Retina (tissue), 1 donor: Measurements from ENCODE around the gene MAD1L1.
A peak's percentile ranks its signal among the peaks of the same experiment; 100 is the strongest.

Experiments used
- DNase-seq: peaks from one replicate; pipeline ENCODE4 v3.0.0-alpha.2; 2016

MAD1L1 gene

GRCh38 chr7:2217206-2217605 is 15.5 kb downstream of the MAD1L1 start:
- DNase-seq, result no peak

GRCh38 chr7:2215851-2216250 is 16.9 kb downstream of the MAD1L1 start:
- DNase-seq, result no peak

- no peak for DNase-seq
Measured at GRCh38 chr7:2214636-2215035, 18.1 kb downstream of the MAD1L1 start.

- DNase-seq, result no peak
Measured at GRCh38 chr7:2213551-2214215, 19.1 kb downstream of the MAD1L1 start.

GRCh38 chr7:2212906-2213305 is 19.8 kb downstream of the MAD1L1 start:
- DNase-seq, result no peak

GRCh38 chr7:2211926-2212325 is 20.8 kb downstream of the MAD1L1 start:
- no peak for DNase-seq

GRCh38 chr7:2211259-2211880 is 21.4 kb downstream of the MAD1L1 start:
- DNase-seq, result no peak

- no peak for DNase-seq
Measured at GRCh38 chr7:2210551-2211258, 22.0 kb downstream of the MAD1L1 start.

- DNase-seq, result no peak
Measured at GRCh38 chr7:2209961-2210323, 22.8 kb downstream of the MAD1L1 start.

GRCh38 chr7:2209146-2209960 is 23.4 kb downstream of the MAD1L1 start:
- peak; percentile 90 for DNase-seq

GRCh38 chr7:2208712-2209111 is 24.0 kb downstream of the MAD1L1 start:
- no peak for DNase-seq

GRCh38 chr7:2205036-2205780 is 27.5 kb downstream of the MAD1L1 start:
- DNase-seq, result no peak

GRCh38 chr7:2204446-2204845 is 28.3 kb downstream of the MAD1L1 start:
- no peak for DNase-seq

- DNase-seq, result no peak
Measured at GRCh38 chr7:2203766-2204300, 28.9 kb downstream of the MAD1L1 start.

- DNase-seq, result no peak
Measured at GRCh38 chr7:2202901-2203765, 29.6 kb downstream of the MAD1L1 start.

- DNase-seq, result no peak
Measured at GRCh38 chr7:2202361-2202761, 30.4 kb downstream of the MAD1L1 start.

- no peak for DNase-seq
Measured at GRCh38 chr7:2201686-2202360, 30.9 kb downstream of the MAD1L1 start.

- no peak for DNase-seq
Measured at GRCh38 chr7:2201128-2201527, 31.6 kb downstream of the MAD1L1 start.

- no peak for DNase-seq
Measured at GRCh38 chr7:2200584-2200980, 32.2 kb downstream of the MAD1L1 start.

GRCh38 chr7:2199956-2200583 is 32.7 kb downstream of the MAD1L1 start:
- no peak for DNase-seq
